Femur (tissue), 1 donor: Measurements from ENCODE around the gene PRELID2.
"Not testable (repeated sequence)": the region's sequence is repeated elsewhere in the genome, so short reads cannot be mapped to it uniquely, and the experiment has no call there.

Source experiments
- DNase-seq: peaks from one replicate; pipeline ENCODE4 v3.0.0-alpha.2; 2017

Gene PRELID2

DNA sequence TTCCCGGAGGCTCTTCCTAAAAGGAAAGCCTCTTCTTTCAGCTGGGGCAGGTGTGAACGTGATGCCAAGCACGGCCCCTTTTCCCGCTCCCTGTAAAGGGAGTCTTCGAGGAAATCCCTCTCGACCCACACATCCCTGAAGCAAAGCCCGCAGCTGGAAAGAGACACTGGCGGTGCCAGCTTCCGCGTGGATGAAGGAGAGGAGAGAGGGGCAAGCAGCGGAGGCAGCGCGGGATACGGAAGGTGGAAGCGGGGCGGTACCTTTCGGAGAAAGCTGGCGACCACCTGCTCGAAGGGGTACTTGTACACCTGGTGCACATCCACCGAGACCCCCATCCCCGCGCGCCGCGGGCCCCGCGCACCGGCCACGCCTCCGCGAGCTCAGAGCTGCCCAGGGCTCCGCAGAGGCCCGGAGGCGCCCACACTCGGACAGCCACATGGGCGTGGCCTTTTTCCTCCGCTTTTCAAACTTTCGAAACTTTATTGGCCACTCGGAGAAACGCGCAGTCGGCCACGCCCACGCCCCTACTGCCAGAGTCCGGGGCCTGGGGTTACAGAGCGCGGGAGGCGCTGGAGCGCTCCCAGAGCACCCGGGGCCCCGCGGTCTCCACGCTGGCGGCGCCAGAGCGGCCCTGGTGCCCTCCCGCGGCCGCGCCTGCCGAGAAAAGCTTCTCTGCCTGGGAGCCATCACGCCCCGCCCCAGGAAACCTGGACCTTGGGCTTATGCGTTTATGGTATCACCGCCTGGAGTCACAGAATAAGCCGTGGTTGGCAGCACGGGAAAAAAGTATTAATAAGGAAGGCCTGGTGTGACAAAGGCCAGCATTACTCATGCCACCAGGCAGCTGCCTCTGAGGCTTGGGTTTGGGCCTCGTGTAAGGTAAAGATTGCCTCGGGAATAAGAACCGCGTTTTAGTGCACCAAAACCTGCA is at the start of gene PRELID2:
PRELID2 (minus strand) TSS at position 426 of the 931 bp plus-strand sequence; CDS start at position 335, 91 bp downstream.
- DNase-seq: peak; percentile 93

- no peak for DNase-seq
Observed at GRCh38 chr5:145874765-145875164, 39.6 kb upstream of the PRELID2 start.

GRCh38 chr5:145872914-145873313 is 37.8 kb upstream of the PRELID2 start, which contains the start of gene GRXCR2:
Gene GRXCR2 (minus strand): TSS chr5:145873014. CDS start chr5:145872968, 46 bp downstream.
- no peak for DNase-seq

DNA sequence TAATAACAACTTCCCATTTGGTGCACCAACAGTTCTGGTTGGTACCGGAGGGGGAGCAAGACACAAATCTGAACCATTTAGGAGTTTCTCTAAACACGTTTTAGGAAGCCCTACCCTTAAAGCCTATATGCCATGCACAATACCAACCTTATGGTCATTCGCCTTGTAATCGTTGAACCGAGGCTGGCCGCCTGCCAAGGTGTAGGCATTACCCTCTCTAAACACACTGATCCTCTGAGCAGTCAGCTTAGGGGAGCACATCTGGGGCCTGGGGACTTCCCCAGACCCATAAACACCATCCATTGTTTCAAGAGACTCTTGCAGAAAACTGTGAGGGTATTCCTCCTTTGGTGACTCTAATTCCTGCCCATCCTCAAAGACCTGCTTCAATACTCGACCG is 37.3 kb upstream of the PRELID2 start:
- no peak for DNase-seq

- DNase-seq: no peak
Observed at GRCh38 chr5:145869753-145870152, 34.6 kb upstream of the PRELID2 start.

- no peak for DNase-seq
Observed at GRCh38 chr5:145867806-145868205, 32.7 kb upstream of the PRELID2 start.

DNA sequence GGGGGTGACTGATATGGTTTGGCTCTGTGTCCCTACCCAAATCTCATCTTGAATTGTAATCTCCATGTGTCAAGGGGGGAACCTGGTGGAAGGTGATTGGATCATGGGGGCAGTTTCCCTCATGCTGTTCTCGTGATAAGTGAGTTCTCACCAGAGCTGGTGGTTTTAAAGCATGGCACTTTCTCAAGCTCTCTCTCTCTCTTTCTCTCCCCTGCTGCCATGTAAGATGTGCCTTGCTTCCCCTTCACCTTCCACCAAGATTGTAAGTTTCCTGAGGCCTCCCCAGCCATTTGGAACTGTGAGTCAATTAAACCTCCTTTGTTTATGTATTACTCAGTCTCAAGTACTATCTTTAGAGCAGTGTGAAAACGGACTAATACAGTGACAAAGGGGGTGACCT is 29.3 kb upstream of the PRELID2 start:
- not testable (repeated sequence) for DNase-seq

DNA sequence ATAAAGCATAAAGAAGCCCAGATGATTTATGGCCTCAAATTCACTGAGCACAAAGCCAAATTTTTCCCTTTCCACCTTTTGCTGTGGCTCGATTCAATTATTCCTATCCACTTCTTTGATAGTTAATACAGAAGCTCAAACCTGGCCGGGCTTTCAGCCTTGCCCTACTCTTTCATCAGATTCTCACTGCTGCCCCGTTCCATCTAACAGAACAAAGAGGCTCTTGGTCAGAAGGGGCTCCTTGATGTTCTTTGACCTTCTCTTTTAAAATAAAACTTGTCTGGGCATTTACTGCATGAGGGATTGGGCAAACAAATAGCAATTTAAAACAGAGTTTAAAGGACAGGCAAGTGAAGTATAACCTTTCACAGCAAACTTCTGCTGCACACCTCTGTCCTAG is 27.9 kb upstream of the PRELID2 start:
- DNase-seq: no peak

DNA sequence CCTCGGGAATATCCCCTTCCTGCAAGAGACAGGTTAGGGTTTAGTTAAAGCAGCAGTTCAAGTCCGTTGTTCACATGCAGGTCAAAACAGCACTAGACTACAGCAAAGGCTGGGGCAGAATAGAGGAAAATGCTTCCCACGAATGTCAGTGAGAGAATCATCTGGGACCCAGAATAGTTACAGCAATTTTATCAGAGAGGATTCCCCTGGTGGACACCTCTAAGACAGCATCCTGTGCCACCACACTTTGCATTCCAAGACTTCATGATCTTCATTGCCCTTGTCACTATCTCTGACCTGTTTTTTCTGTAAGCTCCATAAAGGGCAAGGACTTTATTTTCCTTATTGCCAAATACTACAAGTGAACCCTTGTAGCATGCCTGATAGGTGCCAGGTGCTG is 24.8 kb upstream of the PRELID2 start:
- DNase-seq: no peak

DNA sequence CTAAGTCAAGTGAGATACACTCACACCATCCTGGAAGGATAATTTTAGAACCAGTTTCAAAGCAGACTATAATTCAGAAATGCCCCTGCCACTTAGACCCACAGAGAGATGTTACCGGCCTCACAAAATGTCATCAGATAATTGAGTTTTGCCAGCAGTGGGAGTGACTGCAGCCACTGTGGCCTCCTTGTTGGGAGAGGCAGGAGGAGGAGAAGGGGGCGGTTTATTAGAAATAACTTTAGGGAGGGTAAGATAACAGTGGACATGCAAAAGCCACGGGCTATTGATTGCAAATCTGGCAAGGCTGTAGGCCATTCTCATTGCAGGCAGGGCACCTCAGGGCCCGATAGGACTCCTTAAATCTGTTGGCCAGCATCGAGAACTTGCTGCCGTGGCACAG is 24.3 kb upstream of the PRELID2 start:
- DNase-seq: no peak

GRCh38 chr5:145858959-145859358 is 23.8 kb upstream of the PRELID2 start:
- DNase-seq: no peak

GRCh38 chr5:145856285-145856818 is 21.2 kb upstream of the PRELID2 start:
- peak; percentile 71 for DNase-seq

GRCh38 chr5:145855763-145856267 is 20.7 kb upstream of the PRELID2 start:
- no peak for DNase-seq

DNA sequence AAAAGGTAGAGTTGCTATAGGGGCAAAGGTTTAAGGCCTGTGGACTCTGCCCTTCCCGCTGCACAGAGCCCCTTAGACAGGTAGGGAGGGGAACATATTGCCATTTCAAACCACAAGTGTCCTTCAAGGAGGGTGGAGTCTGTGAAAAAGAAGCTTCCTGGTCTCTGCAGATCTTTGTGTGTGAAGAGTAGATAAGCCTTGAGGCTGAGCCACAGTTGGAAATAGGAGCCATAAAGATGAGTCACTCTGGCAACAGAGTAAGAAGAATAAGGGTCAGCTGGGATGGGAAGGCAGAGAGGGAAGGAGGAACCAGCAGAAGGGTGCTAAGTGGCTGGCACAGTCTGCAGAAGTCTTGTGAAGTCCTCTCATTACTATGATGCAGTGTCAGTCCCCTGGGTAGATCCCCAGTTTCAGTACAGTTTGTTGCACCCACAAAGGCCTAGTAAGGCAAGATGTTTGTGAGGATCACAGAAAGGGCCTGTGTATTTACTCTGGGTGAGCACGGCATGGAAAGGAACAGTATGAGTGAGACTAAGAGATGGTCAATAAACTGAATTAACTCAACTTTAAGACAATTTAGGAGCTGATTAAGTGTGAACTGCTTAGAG is 19.6 kb upstream of the PRELID2 start:
- no peak for DNase-seq

DNA sequence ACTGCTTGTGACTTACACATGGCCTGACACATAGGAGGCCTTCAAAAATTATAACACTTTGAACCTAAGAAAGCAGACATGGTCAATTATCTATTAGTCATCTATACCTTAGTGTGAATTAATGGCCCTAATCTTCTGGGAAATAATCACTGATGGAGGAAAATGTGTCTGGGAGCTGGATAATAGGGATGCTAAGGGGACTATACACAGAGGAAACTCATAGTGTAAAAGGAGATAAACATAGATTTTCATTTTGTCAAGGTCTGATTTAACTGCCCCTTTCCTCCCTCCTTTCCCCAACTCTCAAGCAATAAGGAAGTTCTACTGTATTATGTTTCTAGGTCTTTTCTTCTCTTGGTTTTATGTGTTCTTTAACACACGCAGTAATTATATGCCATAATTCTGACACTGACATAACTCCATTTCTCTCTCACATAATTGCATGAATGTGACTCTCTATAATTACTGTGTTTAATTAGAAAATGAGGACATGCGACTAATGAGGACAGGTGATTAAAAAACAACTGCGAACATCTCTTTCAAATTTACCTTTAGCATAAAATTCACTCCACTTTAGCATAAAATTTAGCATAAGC is 18.7 kb upstream of the PRELID2 start:
- no peak for DNase-seq

DNA sequence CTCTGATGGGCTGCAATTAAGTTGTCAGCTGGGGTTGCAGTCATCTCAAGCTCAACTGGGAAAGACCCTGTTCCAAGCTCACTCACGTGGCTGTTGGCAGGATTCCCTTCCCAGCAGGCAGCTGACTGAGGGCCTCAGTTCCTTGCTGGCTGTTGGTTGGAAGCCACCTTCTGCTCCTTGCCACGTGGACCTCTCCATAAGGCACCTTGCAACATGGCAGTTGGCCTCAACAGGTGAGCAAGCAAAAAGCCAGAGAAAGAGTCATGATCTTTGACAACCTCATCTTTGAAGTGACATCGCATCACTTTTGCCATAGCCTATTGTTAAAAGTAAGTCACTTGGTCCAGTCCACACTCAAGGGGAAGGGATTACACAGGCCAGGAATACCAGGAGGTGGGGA is 17.8 kb upstream of the PRELID2 start:
- DNase-seq: no peak

DNA sequence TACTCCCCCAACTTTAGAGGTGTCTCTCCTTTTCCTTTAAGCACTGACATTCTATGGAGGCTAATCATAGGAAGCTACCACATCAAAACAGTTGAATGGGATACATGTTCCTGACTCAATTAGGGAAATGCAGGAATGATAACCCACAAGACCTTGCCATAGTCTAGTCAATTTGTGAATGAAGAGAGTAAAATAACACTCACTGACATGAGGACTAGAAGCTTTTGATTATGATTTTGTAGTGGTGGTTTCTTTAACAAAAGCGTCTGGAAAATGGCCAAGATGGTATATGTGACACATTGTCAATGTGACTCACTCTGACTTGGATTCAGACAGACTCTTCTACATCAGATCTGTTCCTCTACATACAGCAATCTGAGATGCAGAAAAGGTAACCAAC is 13.7 kb upstream of the PRELID2 start:
- DNase-seq: no peak

DNA sequence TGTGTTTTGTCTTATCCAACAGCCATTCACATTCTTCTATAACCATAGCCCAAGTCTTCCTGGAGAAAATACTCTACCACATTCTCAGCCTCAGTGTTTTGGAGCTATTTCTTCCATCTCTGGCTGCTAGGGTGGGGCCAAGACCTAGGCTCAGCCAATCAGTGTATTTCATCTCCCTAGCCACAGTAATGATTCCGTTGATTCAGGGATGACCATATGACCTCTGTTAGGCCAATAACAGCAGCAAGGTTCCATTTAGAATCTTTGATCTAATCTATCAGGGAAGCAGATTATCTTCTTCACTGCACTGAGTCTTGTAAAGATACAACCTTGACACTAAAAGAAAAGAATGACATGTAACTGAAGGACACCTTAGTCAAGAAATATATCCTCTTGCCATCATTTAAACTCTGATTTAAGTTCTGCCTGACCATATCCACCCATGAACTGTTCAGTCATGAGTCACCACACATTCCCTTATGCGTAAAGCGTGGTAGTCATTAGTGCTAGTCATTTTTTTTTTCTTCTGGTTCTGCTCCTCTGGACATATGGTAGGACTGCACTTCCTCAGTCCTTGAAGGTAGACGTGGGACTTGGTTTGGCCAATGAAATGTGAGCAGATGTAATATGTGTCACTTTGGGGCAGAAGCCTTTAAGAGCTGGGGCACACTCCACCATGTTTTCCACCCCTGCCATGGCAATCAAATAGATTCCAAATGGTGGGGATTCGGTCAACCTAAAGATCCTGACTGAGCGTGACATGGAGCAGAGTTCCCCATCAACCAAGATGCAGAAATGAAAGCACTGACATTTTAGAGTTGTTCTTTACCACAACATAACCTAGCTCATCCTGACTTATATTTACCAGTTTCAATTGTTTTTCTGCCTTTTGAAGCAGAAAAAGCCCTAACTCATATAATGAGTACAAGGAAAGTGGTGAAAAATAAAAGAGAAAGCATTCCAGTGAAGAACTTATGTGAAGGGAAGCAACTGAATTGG is 12.7 kb upstream of the PRELID2 start:
- DNase-seq: no peak

DNA sequence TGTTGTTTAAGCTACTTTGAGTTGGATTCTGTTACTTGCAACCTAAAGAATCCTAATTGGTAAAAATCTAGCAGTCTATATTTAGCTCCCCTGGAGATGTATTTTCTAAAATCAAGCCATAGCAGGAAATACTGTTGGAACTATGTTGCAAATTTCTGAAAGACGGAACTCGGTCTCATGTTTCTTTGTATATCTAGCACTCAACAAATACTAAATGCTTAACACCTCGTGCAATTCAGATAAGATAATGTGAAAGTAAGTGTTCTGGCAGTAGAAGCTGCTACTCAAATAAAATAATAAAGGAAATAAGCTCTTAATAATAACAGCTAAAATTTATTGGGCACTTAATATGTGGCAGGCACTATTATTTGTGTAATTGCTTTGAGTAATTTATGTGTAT is 10.9 kb upstream of the PRELID2 start:
- DNase-seq: no peak

- no peak for DNase-seq
Observed at GRCh38 chr5:145841299-145841698, 6.2 kb upstream of the PRELID2 start.

DNA sequence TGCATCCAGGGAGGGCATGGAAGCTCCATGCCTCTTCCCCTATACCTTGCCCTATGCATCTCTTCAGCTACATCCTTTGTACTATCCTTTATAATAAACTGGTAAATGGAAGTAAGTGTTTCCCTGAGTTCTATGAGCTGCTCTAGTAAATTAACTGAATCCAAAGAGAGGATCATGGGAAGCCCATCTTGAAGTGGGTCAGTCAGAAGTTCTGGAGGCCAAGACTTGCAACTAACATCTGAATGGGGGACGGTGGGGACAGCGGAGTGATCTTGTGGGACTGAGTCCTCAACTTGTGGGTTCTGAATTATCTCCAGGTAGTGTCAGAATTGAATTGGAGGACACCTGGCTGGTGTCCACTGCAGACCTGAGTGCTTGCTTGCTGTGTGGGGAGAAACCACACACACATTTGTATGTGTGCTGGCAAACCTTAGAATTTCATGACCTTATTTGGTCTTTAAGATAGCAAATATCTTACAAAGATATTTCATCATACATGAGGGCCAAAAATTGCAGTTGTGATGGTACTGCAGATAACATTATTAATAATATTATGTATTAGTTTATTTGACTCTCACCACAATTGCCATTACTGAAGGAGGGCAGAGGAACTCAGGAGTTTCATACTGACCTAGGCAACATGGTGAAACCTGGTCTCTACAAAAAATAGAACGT is 5.5 kb upstream of the PRELID2 start:
- no peak for DNase-seq
